Measurements from ENCODE around the gene MTPN.

Gene MTPN

DNA sequence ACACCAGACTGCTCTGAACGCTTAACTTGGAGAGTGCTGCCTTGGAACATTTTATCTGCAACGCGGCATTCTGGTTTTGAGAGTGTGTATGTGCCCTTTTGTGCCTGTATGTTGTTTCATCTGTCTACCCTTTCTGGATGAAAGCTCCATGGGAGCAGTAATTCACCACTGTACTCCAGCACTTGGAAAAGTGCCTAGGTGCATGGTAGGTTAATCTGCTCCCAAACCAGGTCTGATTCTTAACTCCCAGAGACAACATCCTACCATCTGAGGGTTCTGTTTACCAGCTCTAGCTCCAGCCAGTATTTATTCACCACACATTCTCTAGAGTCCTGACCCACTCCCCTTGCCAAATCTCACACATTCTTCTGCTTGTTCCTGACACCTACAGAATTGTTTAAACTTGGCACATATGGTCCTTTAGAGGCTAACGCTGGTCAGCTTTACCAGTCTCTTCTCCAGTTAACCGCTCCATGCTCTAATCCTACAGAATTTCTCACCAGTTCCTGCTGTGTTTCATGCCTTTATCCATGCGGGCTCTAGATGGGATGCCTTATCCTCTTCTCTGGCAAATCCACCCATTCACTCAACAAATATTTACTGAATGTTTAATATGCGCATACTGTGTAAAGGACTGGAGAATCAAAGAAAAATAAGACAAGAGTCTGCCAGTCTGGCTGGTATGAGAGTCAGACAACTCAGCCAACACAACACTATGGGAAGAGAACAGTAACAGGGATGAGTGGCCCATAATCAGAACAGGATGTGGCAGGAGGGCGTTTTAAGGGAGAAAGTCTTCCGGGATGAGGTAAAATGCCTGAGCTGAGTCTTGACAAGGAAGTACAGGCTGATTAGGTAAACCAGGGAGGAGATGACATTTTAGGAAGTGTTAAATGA, 46.3 kb downstream of the MTPN start:
- H3K4me3 ChIP-seq (ENCODE audit: low read length), result no peak overlapping the region
- H3K4me1 ChIP-seq (ENCODE audit: control insufficient read depth, insufficient read depth, low read length), result peaks cover 21% of the 10 kb centered on the region
- H3K27me3 ChIP-seq (ENCODE audit: control insufficient read depth, insufficient read depth, low read length), result no peaks in the 10 kb centered on the region
- no peak overlapping the region for H3K9ac ChIP-seq (ENCODE audit: low read length)
- H3K36me3 ChIP-seq (ENCODE audit: control insufficient read depth, insufficient read depth, low read length), result no peaks in the 10 kb centered on the region
- H3K9me3 ChIP-seq (ENCODE audit: control insufficient read depth, low read length), result no peaks in the 10 kb centered on the region

DNA sequence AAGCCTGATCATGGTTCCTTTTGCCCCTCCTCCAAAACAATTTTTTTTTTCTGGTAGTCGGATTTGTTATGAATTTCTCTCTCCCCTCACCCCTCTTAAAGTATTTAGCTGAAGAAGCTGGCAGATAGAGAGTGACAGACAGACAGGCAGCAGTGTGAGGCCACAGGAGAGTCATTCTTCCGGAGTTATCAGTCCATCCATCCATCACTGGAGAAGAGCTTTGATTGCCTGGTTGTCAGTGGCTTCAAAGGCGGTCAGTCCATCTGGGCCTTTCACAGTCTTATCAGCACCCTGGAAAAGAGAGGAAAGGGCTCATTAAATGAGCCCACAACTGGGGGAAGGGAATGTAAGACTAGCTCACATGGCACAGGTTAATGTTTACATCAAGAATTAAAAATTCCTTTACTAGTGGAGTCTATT, 47.4 kb downstream of the MTPN start:
- Histone ChIP-seq H3K9me3 (ENCODE audit: control insufficient read depth, low read length) (no peaks in the 10 kb centered on the region), H3K4me1 (ENCODE audit: control insufficient read depth, insufficient read depth, low read length) (peaks cover 21% of the 10 kb centered on the region), H3K4me3 (ENCODE audit: low read length) (no peak overlapping the region), H3K9ac (ENCODE audit: low read length) (no peak overlapping the region), H3K36me3 (ENCODE audit: control insufficient read depth, insufficient read depth, low read length) (no peaks in the 10 kb centered on the region), H3K27me3 (ENCODE audit: control insufficient read depth, insufficient read depth, low read length) (no peaks in the 10 kb centered on the region)

DNA sequence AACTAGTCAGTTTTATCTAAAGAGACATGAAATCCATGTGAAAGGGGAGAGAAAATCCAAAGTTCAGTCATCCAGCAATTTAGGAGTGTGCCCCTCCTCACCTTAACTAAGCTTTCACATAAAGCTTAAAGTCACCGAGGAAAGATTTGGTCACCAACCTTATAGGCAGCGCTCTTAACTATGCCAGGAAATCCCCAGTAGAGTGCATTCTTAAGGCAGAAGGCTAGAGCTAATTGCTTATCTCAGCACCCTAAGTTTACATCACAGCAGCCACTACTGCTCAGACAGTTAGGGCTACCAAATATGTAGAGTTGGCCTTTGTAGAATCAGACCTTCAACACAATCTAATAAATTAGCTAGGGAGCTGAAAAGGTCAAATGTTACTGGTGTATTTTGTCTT, 47.9 kb downstream of the MTPN start:
- no peaks in the 10 kb centered on the region for H3K9me3 ChIP-seq (ENCODE audit: control insufficient read depth, low read length)
- H3K27me3 ChIP-seq (ENCODE audit: control insufficient read depth, insufficient read depth, low read length), result no peaks in the 10 kb centered on the region
- H3K4me1 ChIP-seq (ENCODE audit: control insufficient read depth, insufficient read depth, low read length), result peaks cover 21% of the 10 kb centered on the region
- H3K9ac ChIP-seq (ENCODE audit: low read length), result no peak overlapping the region
- no peaks in the 10 kb centered on the region for H3K36me3 ChIP-seq (ENCODE audit: control insufficient read depth, insufficient read depth, low read length)
- no peak overlapping the region for H3K4me3 ChIP-seq (ENCODE audit: low read length)

DNA sequence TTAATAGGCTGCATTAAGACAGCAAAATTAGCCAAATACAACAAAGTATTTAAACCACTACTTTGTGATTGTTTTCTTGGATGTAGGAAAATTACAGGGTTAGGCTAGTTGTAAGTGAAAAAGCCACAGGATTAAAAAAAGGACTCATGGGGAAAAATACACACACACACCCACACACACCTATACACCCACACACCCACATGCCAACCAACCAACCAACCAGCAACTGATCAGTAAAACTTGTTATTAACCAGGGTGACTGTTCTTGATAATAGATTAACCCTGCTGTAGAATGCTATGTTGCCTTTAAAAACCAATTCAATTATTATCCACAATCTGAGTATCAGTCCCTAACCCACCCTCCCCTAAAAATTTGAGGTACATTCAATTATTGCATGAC, 49.0 kb downstream of the MTPN start:
- Histone ChIP-seq H3K4me3 (ENCODE audit: low read length) (no peak overlapping the region), H3K9me3 (ENCODE audit: control insufficient read depth, low read length) (no peaks in the 10 kb centered on the region), H3K36me3 (ENCODE audit: control insufficient read depth, insufficient read depth, low read length) (no peaks in the 10 kb centered on the region), H3K4me1 (ENCODE audit: control insufficient read depth, insufficient read depth, low read length) (peaks cover 21% of the 10 kb centered on the region), H3K9ac (ENCODE audit: low read length) (no peak overlapping the region), H3K27me3 (ENCODE audit: control insufficient read depth, insufficient read depth, low read length) (no peaks in the 10 kb centered on the region)

DNA sequence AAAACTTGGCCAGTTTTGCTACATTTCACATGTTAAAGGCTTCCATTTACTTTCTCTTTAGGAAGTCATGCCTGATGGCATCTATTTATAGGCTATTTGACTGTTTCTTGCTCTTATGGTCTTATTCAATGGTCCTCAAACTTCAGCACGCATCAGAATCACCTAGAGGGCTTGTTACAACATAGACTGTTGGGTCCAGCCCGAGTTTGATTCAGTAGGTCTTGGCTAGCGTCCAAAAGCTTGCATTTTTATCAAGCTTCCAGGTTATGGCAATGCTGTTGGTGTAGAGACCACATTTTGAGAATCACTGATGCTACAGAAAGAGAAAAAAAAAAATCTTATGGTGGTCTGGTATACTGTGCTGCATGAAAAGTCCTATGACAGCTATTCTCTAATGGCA, 51.9 kb downstream of the MTPN start:
- H3K4me1 ChIP-seq (ENCODE audit: control insufficient read depth, insufficient read depth, low read length), result peaks cover 7% of the 10 kb centered on the region
- H3K9ac ChIP-seq (ENCODE audit: low read length), result no peak overlapping the region
- H3K27me3 ChIP-seq (ENCODE audit: control insufficient read depth, insufficient read depth, low read length), result no peaks in the 10 kb centered on the region
- H3K9me3 ChIP-seq (ENCODE audit: control insufficient read depth, low read length), result no peaks in the 10 kb centered on the region
- no peaks in the 10 kb centered on the region for H3K36me3 ChIP-seq (ENCODE audit: control insufficient read depth, insufficient read depth, low read length)
- no peak overlapping the region for H3K4me3 ChIP-seq (ENCODE audit: low read length)

DNA sequence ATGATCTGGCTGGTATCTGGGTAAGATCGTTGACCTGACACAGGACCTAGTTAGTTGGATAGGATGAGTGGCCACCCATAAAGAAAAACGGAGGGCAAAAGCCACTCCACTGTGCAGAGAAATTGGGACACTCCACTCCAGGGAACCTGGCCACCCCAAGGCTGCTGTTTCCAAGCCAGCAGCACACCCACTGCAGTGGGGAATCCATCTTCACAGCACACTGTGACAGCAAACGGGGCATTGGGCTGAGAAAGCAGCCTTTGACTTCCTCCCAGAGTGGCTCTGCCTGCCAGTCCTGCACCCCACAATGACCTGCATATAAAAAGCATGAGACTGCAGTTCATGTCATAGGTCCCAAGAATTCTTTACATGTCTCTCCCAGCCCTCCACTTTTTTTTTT, 52.9 kb downstream of the MTPN start:
- Histone ChIP-seq H3K4me1 (ENCODE audit: control insufficient read depth, insufficient read depth, low read length) (peaks cover 7% of the 10 kb centered on the region), H3K9ac (ENCODE audit: low read length) (no peak overlapping the region), H3K9me3 (ENCODE audit: control insufficient read depth, low read length) (no peaks in the 10 kb centered on the region), H3K27me3 (ENCODE audit: control insufficient read depth, insufficient read depth, low read length) (no peaks in the 10 kb centered on the region), H3K4me3 (ENCODE audit: low read length) (no peak overlapping the region), H3K36me3 (ENCODE audit: control insufficient read depth, insufficient read depth, low read length) (no peaks in the 10 kb centered on the region)

DNA sequence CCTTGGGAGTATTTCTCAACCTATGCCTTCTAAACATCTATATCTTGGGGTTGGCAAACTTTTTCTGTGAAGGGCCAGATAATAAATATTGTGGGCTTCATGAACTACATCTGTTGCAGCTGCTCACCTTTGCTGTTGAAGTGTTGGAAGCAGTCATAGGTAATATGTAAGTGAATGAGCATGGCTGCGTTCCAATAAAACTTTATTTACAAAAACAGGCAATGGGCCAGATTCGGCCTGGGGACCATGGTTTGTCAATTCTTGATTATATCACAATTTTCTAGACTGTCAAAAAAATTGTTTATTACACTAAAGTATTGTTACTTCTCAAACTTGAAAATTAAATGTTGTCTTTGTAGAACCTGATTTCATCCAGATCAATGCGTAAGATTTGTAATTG, 54.9 kb downstream of the MTPN start:
- Histone ChIP-seq H3K4me3 (ENCODE audit: low read length) (no peak overlapping the region), H3K27me3 (ENCODE audit: control insufficient read depth, insufficient read depth, low read length) (no peaks in the 10 kb centered on the region), H3K4me1 (ENCODE audit: control insufficient read depth, insufficient read depth, low read length) (no peaks in the 10 kb centered on the region), H3K9me3 (ENCODE audit: control insufficient read depth, low read length) (no peaks in the 10 kb centered on the region), H3K9ac (ENCODE audit: low read length) (no peak overlapping the region), H3K36me3 (ENCODE audit: control insufficient read depth, insufficient read depth, low read length) (no peaks in the 10 kb centered on the region)

DNA sequence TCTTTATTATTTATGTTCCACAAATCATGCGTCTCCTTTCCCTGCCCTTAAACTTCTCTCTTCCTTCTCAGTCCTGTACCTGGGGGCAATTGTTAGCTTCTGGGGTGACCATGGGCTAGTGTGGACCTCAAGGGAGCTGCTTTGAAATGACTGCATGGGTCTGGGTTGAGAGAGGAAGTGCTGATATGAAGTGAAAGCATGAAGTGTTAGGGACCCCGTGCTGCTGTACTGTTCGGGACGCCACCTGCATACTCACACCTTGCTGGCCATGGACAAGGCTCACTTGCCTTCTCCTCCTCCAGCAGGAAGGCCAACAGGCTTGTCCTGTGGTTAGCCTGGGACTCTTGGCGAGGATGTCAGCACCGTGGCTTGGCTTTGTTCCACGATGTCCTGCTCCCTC, 56.7 kb downstream of the MTPN start:
- Histone ChIP-seq H3K4me1 (ENCODE audit: control insufficient read depth, insufficient read depth, low read length) (no peaks in the 10 kb centered on the region), H3K4me3 (ENCODE audit: low read length) (no peak overlapping the region), H3K27me3 (ENCODE audit: control insufficient read depth, insufficient read depth, low read length) (no peaks in the 10 kb centered on the region), H3K9me3 (ENCODE audit: control insufficient read depth, low read length) (no peaks in the 10 kb centered on the region), H3K9ac (ENCODE audit: low read length) (no peak overlapping the region), H3K36me3 (ENCODE audit: control insufficient read depth, insufficient read depth, low read length) (no peaks in the 10 kb centered on the region)

DNA sequence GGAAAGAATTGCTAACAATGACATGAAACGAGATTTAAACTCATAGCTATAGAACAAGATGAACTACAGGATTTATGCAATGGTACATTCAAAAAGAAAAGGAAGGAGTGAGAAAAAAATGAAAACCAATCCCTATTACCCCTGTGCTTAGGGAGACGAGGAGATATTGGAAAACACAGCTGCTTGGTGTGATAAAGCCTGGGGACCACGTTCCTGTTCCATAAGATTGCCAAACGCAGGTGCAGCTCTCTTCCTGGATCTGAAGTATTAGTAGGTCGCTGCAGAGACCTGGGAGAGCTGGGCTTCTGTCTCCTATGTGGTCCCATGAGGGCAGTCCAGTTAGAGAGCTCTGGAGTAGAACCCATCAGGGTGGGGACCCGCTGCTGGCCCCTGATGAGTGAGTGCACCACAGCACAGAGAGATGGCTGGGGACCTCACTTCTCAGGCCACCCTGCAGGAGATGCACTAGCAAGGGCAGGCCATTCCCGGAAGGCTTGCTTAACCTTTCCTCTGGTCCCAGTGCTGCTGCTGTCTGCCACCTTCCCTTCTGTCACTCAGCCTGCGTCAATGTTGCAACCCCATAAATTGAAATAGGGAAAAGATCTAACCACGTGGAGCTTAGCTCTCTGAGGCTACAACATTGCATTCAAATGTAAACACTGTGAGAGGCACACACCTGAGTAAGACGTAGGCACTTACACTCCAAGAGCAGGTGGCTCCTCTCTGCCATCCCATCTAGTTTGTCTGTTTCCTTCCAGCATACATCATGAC, 57.9 kb downstream of the MTPN start:
- no peak overlapping the region for H3K9ac ChIP-seq (ENCODE audit: low read length)
- no peaks in the 10 kb centered on the region for H3K27me3 ChIP-seq (ENCODE audit: control insufficient read depth, insufficient read depth, low read length)
- no peak overlapping the region for H3K4me3 ChIP-seq (ENCODE audit: low read length)
- no peaks in the 10 kb centered on the region for H3K4me1 ChIP-seq (ENCODE audit: control insufficient read depth, insufficient read depth, low read length)
- H3K36me3 ChIP-seq (ENCODE audit: control insufficient read depth, insufficient read depth, low read length), result no peaks in the 10 kb centered on the region
- H3K9me3 ChIP-seq (ENCODE audit: control insufficient read depth, low read length), result no peaks in the 10 kb centered on the region

DNA sequence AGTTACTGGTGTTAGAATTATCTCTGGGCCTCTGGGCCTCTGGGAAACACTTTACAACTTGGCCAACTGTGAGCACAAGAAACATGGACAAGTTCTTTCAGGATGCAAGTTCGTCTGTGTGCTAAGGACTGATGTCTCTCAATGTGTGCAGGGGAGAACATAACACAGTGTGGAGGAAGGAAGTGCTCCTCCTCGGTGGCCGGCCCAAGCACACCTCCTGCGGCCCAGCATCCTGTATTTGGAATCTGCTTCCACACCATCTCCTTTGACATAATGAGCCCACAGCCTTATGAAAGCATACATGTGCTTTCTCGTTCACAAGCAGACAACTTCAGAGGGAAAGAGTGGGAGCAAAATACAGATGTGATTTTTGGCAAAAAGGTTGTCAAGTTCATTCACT, 59.0 kb downstream of the MTPN start:
- H3K4me3 ChIP-seq (ENCODE audit: low read length), result no peak overlapping the region
- H3K36me3 ChIP-seq (ENCODE audit: control insufficient read depth, insufficient read depth, low read length), result no peaks in the 10 kb centered on the region
- H3K9ac ChIP-seq (ENCODE audit: low read length), result no peak overlapping the region
- H3K9me3 ChIP-seq (ENCODE audit: control insufficient read depth, low read length), result no peaks in the 10 kb centered on the region
- no peaks in the 10 kb centered on the region for H3K4me1 ChIP-seq (ENCODE audit: control insufficient read depth, insufficient read depth, low read length)
- no peaks in the 10 kb centered on the region for H3K27me3 ChIP-seq (ENCODE audit: control insufficient read depth, insufficient read depth, low read length)

DNA sequence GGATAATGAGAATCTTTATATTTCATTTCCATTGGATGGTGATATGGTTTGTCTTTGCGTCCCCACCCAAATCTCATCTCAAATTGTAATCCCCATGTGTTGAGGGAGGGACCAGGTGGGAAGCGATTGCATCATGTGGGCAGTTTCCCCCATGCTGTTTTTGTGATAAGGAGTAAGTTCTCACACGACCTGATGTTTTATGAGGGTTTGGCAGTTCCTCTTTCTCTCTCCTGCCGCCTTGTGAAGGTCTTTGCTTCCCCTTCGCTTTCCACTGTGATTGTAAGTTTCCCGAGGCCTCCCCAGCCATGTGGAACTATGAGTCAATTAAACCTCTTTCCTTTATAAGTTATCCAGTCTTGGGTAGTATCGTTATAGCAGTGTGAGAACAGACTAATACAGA, 59.4 kb downstream of the MTPN start:
- H3K36me3 ChIP-seq (ENCODE audit: control insufficient read depth, insufficient read depth, low read length), result no peaks in the 10 kb centered on the region
- no peaks in the 10 kb centered on the region for H3K9me3 ChIP-seq (ENCODE audit: control insufficient read depth, low read length)
- H3K4me1 ChIP-seq (ENCODE audit: control insufficient read depth, insufficient read depth, low read length), result no peaks in the 10 kb centered on the region
- no peaks in the 10 kb centered on the region for H3K27me3 ChIP-seq (ENCODE audit: control insufficient read depth, insufficient read depth, low read length)
- H3K9ac ChIP-seq (ENCODE audit: low read length), result no peak overlapping the region
- H3K4me3 ChIP-seq (ENCODE audit: low read length), result no peak overlapping the region

DNA sequence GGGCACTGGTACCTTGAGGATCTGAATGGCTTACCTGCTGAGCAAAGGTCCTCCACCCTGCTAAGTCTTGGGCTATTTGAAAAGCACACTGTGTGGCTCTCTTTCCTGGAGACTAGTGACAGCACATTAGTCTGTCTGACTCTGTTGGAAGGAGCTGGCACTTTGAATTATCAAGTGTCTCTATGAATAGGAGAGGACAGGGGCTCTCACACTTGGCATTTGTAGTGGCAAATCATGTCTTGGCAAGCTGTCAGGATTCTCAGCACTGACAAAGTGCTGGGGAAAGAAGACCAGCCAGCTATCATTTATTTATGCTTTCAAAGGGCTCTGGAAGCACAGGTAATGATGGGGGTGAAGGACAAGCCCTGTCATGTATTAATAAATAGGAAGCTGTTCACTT, 62.8 kb downstream of the MTPN start:
- Histone ChIP-seq H3K27me3 (ENCODE audit: control insufficient read depth, insufficient read depth, low read length) (no peaks in the 10 kb centered on the region), H3K9me3 (ENCODE audit: control insufficient read depth, low read length) (no peaks in the 10 kb centered on the region), H3K9ac (ENCODE audit: low read length) (no peak overlapping the region), H3K4me3 (ENCODE audit: low read length) (no peak overlapping the region), H3K4me1 (ENCODE audit: control insufficient read depth, insufficient read depth, low read length) (no peaks in the 10 kb centered on the region), H3K36me3 (ENCODE audit: control insufficient read depth, insufficient read depth, low read length) (no peaks in the 10 kb centered on the region)
